Endothelial cell of umbilical vein (primary cell): ENCODE measurements around the gene ARSD. TPM values are rescaled to one million over a fixed set of nuclear protein-coding genes. Genes with fewer than 3 reads are reported as not detected.

Experiments used
- BruUV-seq: library from RNA; stranded (reverse); fragments of 400-500 nt; replicated peaks from 2 replicates; lab custom pipeline; 2021; lab: Mats Ljungman, UMichigan
- CTCF ChIA-PET: fragments of 300-600, 350-600 bp; sonication (Branson Sonifier 250); formaldehyde crosslinking; loops from one replicate; lab custom pipeline; 2021; ENCODE audit warnings: antibody characterized with exemption, inconsistent platforms; lab: Charles Lee
- POLR2A ChIA-PET: fragments of 300-600, 350-600 bp; sonication (Branson Sonifier 250); formaldehyde crosslinking; loops from one replicate; lab custom pipeline; 2021; ENCODE audit warnings: antibody characterized with exemption, inconsistent platforms; lab: Charles Lee
- DNase-seq: peaks from one replicate; pipeline ENCODE4 v3.0.0-alpha.2; 2011; ENCODE audit warnings: low read depth, low spot score
- FAIRE-seq: peaks from 2 replicates; lab custom pipeline; 2011; peaks lifted over from hg19 to GRCh38; lab: Jason Lieb, UNC
- H2AFZ ChIP-seq: 2 replicates; pipeline ENCODE4 v1.6.0; 2012; ENCODE audit warnings: low read depth, low read length, control low read depth, inconsistent platforms
- H3K27ac ChIP-seq: 2 replicates; pipeline ENCODE4 v1.5.1; 2011; ENCODE audit warnings: low read depth, mild to moderate bottlenecking, control low read depth, low read length, moderate library complexity; ENCODE audit not compliant: insufficient read depth
- H3K27me3 ChIP-seq, 2 experiments: 2 replicates each; pipeline versions ENCODE4 v1.6.0 to v1.6.1; 2011; ENCODE audit warnings: low read length in 2 of 2, mixed read lengths in 1 of 2; ENCODE audit not compliant: control insufficient read depth in 2 of 2, insufficient read depth in 2 of 2
- H3K36me3 ChIP-seq, 2 experiments: 2 replicates in 1 of 2; 3 replicates in 1 of 2; pipeline ENCODE4 v1.5.1; 2011; ENCODE audit warnings: low read length in 2 of 2, mild to moderate bottlenecking in 1 of 2, moderate library complexity in 1 of 2; ENCODE audit not compliant: control insufficient read depth in 2 of 2, insufficient read depth in 2 of 2; ENCODE audit errors: extremely low read depth in 1 of 2
- H3K4me1 ChIP-seq: 3 replicates; pipeline ENCODE4 v1.5.1; 2011; ENCODE audit warnings: mild to moderate bottlenecking, low read length; ENCODE audit not compliant: control insufficient read depth, insufficient read depth; ENCODE audit errors: extremely low read depth
- H3K4me2 ChIP-seq: 2 replicates; pipeline ENCODE4 v1.6.1; 2011; ENCODE audit warnings: low read length, control low read depth, mixed read lengths; ENCODE audit not compliant: insufficient read depth
- H3K4me3 ChIP-seq, 3 experiments: fragments of 200-600 bp in 1 of 3; sonication (generic), shearing (Covaris generic) in 1 of 3; replicated peaks in 1 of 3; 2 replicates each; pipeline ENCODE4 v1.5.1; 2011 to 2016; ENCODE audit warnings: control low read depth in 3 of 3, low read length in 3 of 3, mild to moderate bottlenecking in 2 of 3, inconsistent platforms in 1 of 3, low read depth in 1 of 3, moderate library complexity in 1 of 3; ENCODE audit not compliant: insufficient read depth in 1 of 3
- H3K79me2 ChIP-seq: 2 replicates; pipeline ENCODE4 v1.6.0; 2012; ENCODE audit warnings: low read length, inconsistent platforms; ENCODE audit not compliant: control insufficient read depth, insufficient read depth
- H3K9ac ChIP-seq: replicated peaks from 2 replicates; pipeline ENCODE3; 2011; ENCODE audit warnings: low read length, control low read depth; ENCODE audit not compliant: insufficient read depth; ENCODE audit errors: extremely low read depth
- H3K9me1 ChIP-seq: replicated peaks from 3 replicates; pipeline ENCODE4 v1.6.0; 2011; ENCODE audit warnings: mild to moderate bottlenecking, low read length; ENCODE audit not compliant: control insufficient read depth, insufficient read depth; ENCODE audit errors: extremely low read depth
- H3K9me3 ChIP-seq: replicated peaks from 2 replicates; pipeline ENCODE4 v1.5.1; 2012; ENCODE audit warnings: low read length, inconsistent platforms; ENCODE audit not compliant: control insufficient read depth, insufficient read depth
- H4K20me1 ChIP-seq: replicated peaks from 2 replicates; pipeline ENCODE3; 2011; ENCODE audit warnings: mild to moderate bottlenecking, low read length; ENCODE audit not compliant: control insufficient read depth, insufficient read depth; ENCODE audit errors: extremely low read depth
- CTCF ChIP-seq, 2 donors: IDR thresholded peaks; 1 replicate in 1 of 2; 2 replicates in 1 of 2; pipeline ENCODE4 v1.5.1; 2011; ENCODE audit warnings: low read length in 2 of 2, mild to moderate bottlenecking in 2 of 2, moderate library complexity in 2 of 2, control low read depth in 1 of 2, inconsistent platforms in 1 of 2, low read depth in 1 of 2; ENCODE audit not compliant: insufficient read depth in 1 of 2; ENCODE audit errors: extremely low read depth in 1 of 2
- EZH2 ChIP-seq: IDR thresholded peaks from 2 replicates; pipeline ENCODE4 v1.6.1; 2012; ENCODE audit warnings: borderline replicate concordance, low read depth, mild to moderate bottlenecking, moderate library complexity, low read length, inconsistent platforms; ENCODE audit not compliant: severe bottlenecking
- FOS ChIP-seq: IDR thresholded peaks from 2 replicates; pipeline ENCODE4 v1.6.1; 2011; ENCODE audit warnings: mild to moderate bottlenecking, low read length, moderate library complexity, borderline replicate concordance; ENCODE audit not compliant: insufficient read depth
- GATA2 ChIP-seq: IDR thresholded peaks from 2 replicates; pipeline ENCODE4 v1.7.0; 2011; ENCODE audit warnings: low read depth, mild to moderate bottlenecking, moderate library complexity, mixed read lengths, low read length; ENCODE audit not compliant: insufficient read length, insufficient read depth
- JUN ChIP-seq: IDR thresholded peaks from 2 replicates; pipeline ENCODE4 v1.6.1; 2011; ENCODE audit warnings: borderline replicate concordance, low read depth; ENCODE audit not compliant: insufficient read length, insufficient read depth
- MAX ChIP-seq: IDR thresholded peaks from 2 replicates; pipeline ENCODE4 v1.6.1; 2011; ENCODE audit not compliant: insufficient read depth, insufficient read length
- MYC ChIP-seq: IDR thresholded peaks from one replicate; pipeline ENCODE4 v1.6.1; 2011; ENCODE audit warnings: mild to moderate bottlenecking, low read depth, low read length
- POLR2A ChIP-seq: IDR thresholded peaks from 2 replicates; pipeline ENCODE4 v1.6.1; 2012; ENCODE audit warnings: low read depth, mild to moderate bottlenecking, control low read depth, low read length
- POLR2AphosphoS5 ChIP-seq: IDR thresholded peaks from 2 replicates; pipeline ENCODE4 v1.6.1; 2012; ENCODE audit warnings: low read depth, mild to moderate bottlenecking, control low read depth, low read length, moderate library complexity; ENCODE audit not compliant: insufficient read depth
- dilution Hi-C: fragments of 300-500 bp; cut with MboI; formaldehyde crosslinking; loops from one replicate; pipeline ENCODE4 v1.15.0; 2019; ENCODE audit warnings: low sequenced_read_pairs; ENCODE audit not compliant: extremely low pct_ligation_motif_present
- intact Hi-C: fragments of 100-400 bp; cut with micrococcal nuclease; formaldehyde crosslinking; loops from one replicate; pipeline ENCODE4 v1.10.0; 2022
- polyA plus RNA-seq, 4 experiments: library from polyadenylated mRNA; depleted of rRNA in 3 of 4; stranded (reverse) in 3 of 4; unstranded in 1 of 4; fragments of >200 nt; gene quantifications; 2 replicates each; pipeline versions ENCODE4 v1.2.1 to v1.2.3, GENCODE V29; 2011 to 2012; ENCODE audit warnings: missing spikeins in 1 of 4
- total RNA-seq: library from RNA; stranded (reverse); gene quantifications from 2 replicates; pipeline ENCODE4 v1.2.3, GENCODE V29; 2021

Gene ARSD
- total and polyA plus RNA-seq, 2 donors (not counting 3 experiments of a cell fraction or from before 2014, with no cell fraction given) = 15.5 to 18.6 TPM

- H3K9ac ChIP-seq = no peak overlapping the region
- intact Hi-C loops = no loop called here
Observed at GRCh38 chrX:2894885-2895292, 34.2 kb downstream of the ARSD start.

More at GRCh38 chrX:2894885-2895292, 34.2 kb downstream of the ARSD start:
- TF ChIP-seq CTCF (IDR thresholded peaks at IDR 0.05; ENCODE audit: extremely low read depth in 1 of 2, insufficient read depth in 1 of 2, low read depth in 1 of 2, low read length in 2 of 2) = no peak
- TF ChIP-seq JUN = no peak
- TF ChIP-seq MAX = no peak
- no peak for TF ChIP-seq POLR2AphosphoS5
- no peak for TF ChIP-seq POLR2A
- no peak for TF ChIP-seq FOS
- no peak for TF ChIP-seq MYC
- no peak for TF ChIP-seq GATA2
- TF ChIP-seq EZH2 = no peak
- no peaks in the 10 kb centered on the region for H3K9me3 ChIP-seq
- no peak overlapping the region for H3K27ac ChIP-seq
- H3K9me1 ChIP-seq = no peaks in the 10 kb centered on the region
- dilution Hi-C loops = no loop called here
- ChIA-PET CTCF (no interaction called here), POLR2A (no interaction called here)
- H3K4me2 ChIP-seq = no peak overlapping the region
- DNase-seq (no peak), FAIRE-seq (no peak)
- H3K4me3 ChIP-seq = no peak overlapping the region
- H3K4me1 ChIP-seq = peaks cover 4% of the 10 kb centered on the region
- no peaks in the 10 kb centered on the region for H4K20me1 ChIP-seq
- H3K27me3 ChIP-seq = no peaks in the 10 kb centered on the region
- H3K79me2 ChIP-seq = no peaks in the 10 kb centered on the region
- H3K36me3 ChIP-seq = no peaks in the 10 kb centered on the region
- no peak overlapping the region for H2AFZ ChIP-seq
- BruUV-seq = no TSS peak
